SK-N-SH treated with all-trans-retinoic acid at 6 μM for 48 hours (cell line): Measurements from ENCODE around the gene ZNF518B.

Experiments
- ATAC-seq: fragments of 200-7000 bp; cut with Tn5 transposase; 3 replicates; pipeline ENCODE4 v1.9.1; 2020; ENCODE audit warnings: mild to moderate bottlenecking, moderate library complexity
- ARNTL ChIP-seq: fragments of 450-650 bp; formaldehyde crosslinking; IDR thresholded peaks from 2 replicates; pipeline ENCODE4 v1.5.0; 2020; ENCODE audit warnings: low read depth, mild to moderate bottlenecking, moderate library complexity, borderline replicate concordance
- BACH2 ChIP-seq: fragments of 250-450 bp; sonication (Bioruptor Pico); IDR thresholded peaks from 2 replicates; pipeline ENCODE4 v1.9.0; 2021; ENCODE audit warnings: mild to moderate bottlenecking, borderline replicate concordance
- ESRRG ChIP-seq: fragments of 250-450 bp; sonication (Bioruptor Pico); IDR thresholded peaks from 2 replicates; pipeline ENCODE4 v1.6.1; 2021; ENCODE audit warnings: mild to moderate bottlenecking
- ISL1 ChIP-seq: fragments of 250-450 bp; sonication (Bioruptor Pico); IDR thresholded peaks from 2 replicates; pipeline ENCODE4 v2.1.2; 2022; ENCODE audit warnings: mild to moderate bottlenecking, moderate library complexity
- OSR1 ChIP-seq: fragments of 250-450 bp; sonication (Bioruptor Pico); IDR thresholded peaks from 2 replicates; pipeline ENCODE4 v1.8.0; 2022; ENCODE audit warnings: moderate library complexity, mild to moderate bottlenecking, inconsistent platforms
- PPARA ChIP-seq: fragments of 250-450 bp; sonication (Bioruptor Pico); IDR thresholded peaks from 2 replicates; pipeline ENCODE4 v1.5.0; 2020; ENCODE audit warnings: mild to moderate bottlenecking, borderline replicate concordance
- TCF4 ChIP-seq: fragments of 250-450 bp; sonication (Bioruptor Pico); IDR thresholded peaks from 2 replicates; pipeline ENCODE4 v1.8.0; 2021; ENCODE audit warnings: mild to moderate bottlenecking, moderate library complexity, borderline replicate concordance
- TOX ChIP-seq: fragments of 250-450 bp; sonication (Bioruptor Pico); IDR thresholded peaks from 2 replicates; pipeline ENCODE4 v1.8.0; 2021; ENCODE audit warnings: mild to moderate bottlenecking, moderate library complexity, borderline replicate concordance
- ZC3H10 ChIP-seq: fragments of 250-450 bp; sonication (Bioruptor Pico); IDR thresholded peaks from 2 replicates; pipeline ENCODE4 v1.5.1; 2021; ENCODE audit warnings: mild to moderate bottlenecking, moderate library complexity
- ZFP3 ChIP-seq: fragments of 250-450 bp; sonication (Bioruptor Pico); IDR thresholded peaks from 2 replicates; pipeline ENCODE4 v1.5.0; 2020; ENCODE audit warnings: mild to moderate bottlenecking, moderate library complexity
- ZFP30 ChIP-seq: fragments of 450-650 bp; formaldehyde crosslinking; IDR thresholded peaks from 2 replicates; pipeline ENCODE4 v1.5.0; 2022; ENCODE audit warnings: mild to moderate bottlenecking, moderate library complexity
- ZNF565 ChIP-seq: fragments of 450-650 bp; formaldehyde crosslinking; conservative IDR thresholded peaks from 2 replicates; pipeline ENCODE4 v1.5.0; 2020; ENCODE audit warnings: low read depth, mild to moderate bottlenecking, moderate library complexity
- ZNF70 ChIP-seq: fragments of 450-650 bp; formaldehyde crosslinking; IDR thresholded peaks from 2 replicates; pipeline ENCODE4 v1.5.0; 2020; ENCODE audit warnings: mild to moderate bottlenecking, moderate library complexity
- ZNF8 ChIP-seq: fragments of 450-650 bp; formaldehyde crosslinking; IDR thresholded peaks from 2 replicates; pipeline ENCODE4 v1.5.0; 2020; ENCODE audit warnings: mild to moderate bottlenecking, moderate library complexity
- TF ChIP-seq, protein P1 (sequence below): fragments of 250-450 bp; sonication (Bioruptor Pico); IDR thresholded peaks from 2 replicates; pipeline ENCODE4 v1.8.0; 2021; ENCODE audit warnings: low read depth, mild to moderate bottlenecking, moderate library complexity, borderline replicate concordance
- TF ChIP-seq, protein P2 (sequence below): fragments of 250-450 bp; sonication (Bioruptor Pico); IDR thresholded peaks from 2 replicates; pipeline ENCODE4 v1.8.0; 2020; ENCODE audit warnings: mild to moderate bottlenecking, moderate library complexity, borderline replicate concordance
- TF ChIP-seq, protein P3 (sequence below): fragments of 250-450 bp; sonication (Bioruptor Pico); IDR thresholded peaks from 2 replicates; pipeline ENCODE4 v1.5.1; 2021; ENCODE audit warnings: mild to moderate bottlenecking, moderate library complexity
- TF ChIP-seq, protein P4 (sequence below): fragments of 250-450 bp; sonication (Bioruptor Pico); IDR thresholded peaks from 2 replicates; pipeline ENCODE4 v1.5.0; 2020; ENCODE audit warnings: mild to moderate bottlenecking, moderate library complexity

ZNF518B gene

DNA sequence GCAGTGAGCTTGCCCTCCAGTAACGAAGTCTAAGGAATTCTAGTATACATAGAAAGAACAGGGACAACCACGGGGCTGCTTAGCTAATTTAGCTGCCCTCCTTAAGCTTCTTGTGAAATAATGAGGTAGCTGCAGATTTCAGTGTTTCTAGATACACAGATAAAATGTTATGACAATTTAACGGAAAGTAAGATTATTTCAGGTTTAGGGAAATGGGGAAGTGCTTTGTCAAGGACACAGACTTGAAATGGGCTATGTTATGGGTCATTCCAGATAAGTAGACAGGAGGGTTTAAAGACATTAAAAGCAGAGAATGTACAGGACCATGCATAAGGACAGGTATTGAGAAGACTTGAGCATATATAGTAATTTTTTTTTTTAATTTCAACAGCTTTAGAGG is 34.2 kb upstream of the ZNF518B start:
- ATAC-seq = no peak
- TF ChIP-seq ZC3H10 (CRISPR knock-in tag) (no peak), OSR1 (CRISPR knock-in tag) (no peak), ZNF70 (no peak), TCF4 (no peak), TOX (CRISPR knock-in tag) (no peak), ARNTL (no peak), ZNF8 (CRISPR knock-in tag) (no peak)
- TF ChIP-seq, protein P1, sequence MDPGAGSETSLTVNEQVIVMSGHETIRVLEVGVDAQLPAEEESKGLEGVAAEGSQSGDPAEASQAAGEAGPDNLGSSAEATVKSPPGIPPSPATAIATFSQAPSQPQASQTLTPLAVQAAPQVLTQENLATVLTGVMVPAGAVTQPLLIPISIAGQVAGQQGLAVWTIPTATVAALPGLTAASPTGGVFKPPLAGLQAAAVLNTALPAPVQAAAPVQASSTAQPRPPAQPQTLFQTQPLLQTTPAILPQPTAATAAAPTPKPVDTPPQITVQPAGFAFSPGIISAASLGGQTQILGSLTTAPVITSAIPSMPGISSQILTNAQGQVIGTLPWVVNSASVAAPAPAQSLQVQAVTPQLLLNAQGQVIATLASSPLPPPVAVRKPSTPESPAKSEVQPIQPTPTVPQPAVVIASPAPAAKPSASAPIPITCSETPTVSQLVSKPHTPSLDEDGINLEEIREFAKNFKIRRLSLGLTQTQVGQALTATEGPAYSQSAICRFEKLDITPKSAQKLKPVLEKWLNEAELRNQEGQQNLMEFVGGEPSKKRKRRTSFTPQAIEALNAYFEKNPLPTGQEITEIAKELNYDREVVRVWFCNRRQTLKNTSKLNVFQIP (CRISPR knock-in tag) = no peak
- TF ChIP-seq, protein P2, sequence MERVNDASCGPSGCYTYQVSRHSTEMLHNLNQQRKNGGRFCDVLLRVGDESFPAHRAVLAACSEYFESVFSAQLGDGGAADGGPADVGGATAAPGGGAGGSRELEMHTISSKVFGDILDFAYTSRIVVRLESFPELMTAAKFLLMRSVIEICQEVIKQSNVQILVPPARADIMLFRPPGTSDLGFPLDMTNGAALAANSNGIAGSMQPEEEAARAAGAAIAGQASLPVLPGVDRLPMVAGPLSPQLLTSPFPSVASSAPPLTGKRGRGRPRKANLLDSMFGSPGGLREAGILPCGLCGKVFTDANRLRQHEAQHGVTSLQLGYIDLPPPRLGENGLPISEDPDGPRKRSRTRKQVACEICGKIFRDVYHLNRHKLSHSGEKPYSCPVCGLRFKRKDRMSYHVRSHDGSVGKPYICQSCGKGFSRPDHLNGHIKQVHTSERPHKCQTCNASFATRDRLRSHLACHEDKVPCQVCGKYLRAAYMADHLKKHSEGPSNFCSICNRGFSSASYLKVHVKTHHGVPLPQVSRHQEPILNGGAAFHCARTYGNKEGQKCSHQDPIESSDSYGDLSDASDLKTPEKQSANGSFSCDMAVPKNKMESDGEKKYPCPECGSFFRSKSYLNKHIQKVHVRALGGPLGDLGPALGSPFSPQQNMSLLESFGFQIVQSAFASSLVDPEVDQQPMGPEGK (CRISPR knock-in tag) = no peak

DNA sequence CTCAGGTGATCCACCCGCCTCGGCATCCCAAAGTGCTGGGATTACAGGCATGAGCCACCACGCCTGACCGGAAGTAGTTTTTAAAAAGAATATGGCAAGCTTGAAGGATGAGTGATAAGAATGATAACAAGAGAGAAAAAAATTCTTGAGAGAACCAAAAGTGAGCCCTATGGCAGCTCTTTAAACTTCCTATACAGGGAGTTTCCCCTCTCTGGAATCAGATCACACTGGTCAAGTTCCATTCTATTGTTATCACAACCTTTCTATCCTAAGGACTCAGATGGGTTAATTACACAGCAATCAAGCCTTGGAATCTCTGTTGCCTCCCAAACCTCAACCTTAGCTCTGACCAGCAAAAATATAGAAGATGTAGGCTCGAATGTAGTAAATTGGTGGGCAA is 33.8 kb upstream of the ZNF518B start:
- TF ChIP-seq TOX (CRISPR knock-in tag) = no peak
- TF ChIP-seq BACH2 (CRISPR knock-in tag) = no peak
- no peak for TF ChIP-seq PPARA
- TF ChIP-seq, protein P3, sequence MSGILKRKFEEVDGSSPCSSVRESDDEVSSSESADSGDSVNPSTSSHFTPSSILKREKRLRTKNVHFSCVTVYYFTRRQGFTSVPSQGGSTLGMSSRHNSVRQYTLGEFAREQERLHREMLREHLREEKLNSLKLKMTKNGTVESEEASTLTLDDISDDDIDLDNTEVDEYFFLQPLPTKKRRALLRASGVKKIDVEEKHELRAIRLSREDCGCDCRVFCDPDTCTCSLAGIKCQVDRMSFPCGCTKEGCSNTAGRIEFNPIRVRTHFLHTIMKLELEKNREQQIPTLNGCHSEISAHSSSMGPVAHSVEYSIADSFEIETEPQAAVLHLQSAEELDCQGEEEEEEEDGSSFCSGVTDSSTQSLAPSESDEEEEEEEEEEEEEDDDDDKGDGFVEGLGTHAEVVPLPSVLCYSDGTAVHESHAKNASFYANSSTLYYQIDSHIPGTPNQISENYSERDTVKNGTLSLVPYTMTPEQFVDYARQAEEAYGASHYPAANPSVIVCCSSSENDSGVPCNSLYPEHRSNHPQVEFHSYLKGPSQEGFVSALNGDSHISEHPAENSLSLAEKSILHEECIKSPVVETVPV = no peak
- no peak for TF ChIP-seq ZFP3
- TF ChIP-seq ZC3H10 (CRISPR knock-in tag) = no peak
- no peak for TF ChIP-seq ISL1 (CRISPR knock-in tag)
- TF ChIP-seq, protein P4, sequence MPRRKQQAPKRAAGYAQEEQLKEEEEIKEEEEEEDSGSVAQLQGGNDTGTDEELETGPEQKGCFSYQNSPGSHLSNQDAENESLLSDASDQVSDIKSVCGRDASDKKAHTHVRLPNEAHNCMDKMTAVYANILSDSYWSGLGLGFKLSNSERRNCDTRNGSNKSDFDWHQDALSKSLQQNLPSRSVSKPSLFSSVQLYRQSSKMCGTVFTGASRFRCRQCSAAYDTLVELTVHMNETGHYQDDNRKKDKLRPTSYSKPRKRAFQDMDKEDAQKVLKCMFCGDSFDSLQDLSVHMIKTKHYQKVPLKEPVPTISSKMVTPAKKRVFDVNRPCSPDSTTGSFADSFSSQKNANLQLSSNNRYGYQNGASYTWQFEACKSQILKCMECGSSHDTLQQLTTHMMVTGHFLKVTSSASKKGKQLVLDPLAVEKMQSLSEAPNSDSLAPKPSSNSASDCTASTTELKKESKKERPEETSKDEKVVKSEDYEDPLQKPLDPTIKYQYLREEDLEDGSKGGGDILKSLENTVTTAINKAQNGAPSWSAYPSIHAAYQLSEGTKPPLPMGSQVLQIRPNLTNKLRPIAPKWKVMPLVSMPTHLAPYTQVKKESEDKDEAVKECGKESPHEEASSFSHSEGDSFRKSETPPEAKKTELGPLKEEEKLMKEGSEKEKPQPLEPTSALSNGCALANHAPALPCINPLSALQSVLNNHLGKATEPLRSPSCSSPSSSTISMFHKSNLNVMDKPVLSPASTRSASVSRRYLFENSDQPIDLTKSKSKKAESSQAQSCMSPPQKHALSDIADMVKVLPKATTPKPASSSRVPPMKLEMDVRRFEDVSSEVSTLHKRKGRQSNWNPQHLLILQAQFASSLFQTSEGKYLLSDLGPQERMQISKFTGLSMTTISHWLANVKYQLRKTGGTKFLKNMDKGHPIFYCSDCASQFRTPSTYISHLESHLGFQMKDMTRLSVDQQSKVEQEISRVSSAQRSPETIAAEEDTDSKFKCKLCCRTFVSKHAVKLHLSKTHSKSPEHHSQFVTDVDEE (CRISPR knock-in tag) = no peak
- TF ChIP-seq OSR1 (CRISPR knock-in tag) = no peak
- TF ChIP-seq ESRRG (CRISPR knock-in tag) = no peak
- TF ChIP-seq TCF4 = no peak
- no peak for ATAC-seq

DNA sequence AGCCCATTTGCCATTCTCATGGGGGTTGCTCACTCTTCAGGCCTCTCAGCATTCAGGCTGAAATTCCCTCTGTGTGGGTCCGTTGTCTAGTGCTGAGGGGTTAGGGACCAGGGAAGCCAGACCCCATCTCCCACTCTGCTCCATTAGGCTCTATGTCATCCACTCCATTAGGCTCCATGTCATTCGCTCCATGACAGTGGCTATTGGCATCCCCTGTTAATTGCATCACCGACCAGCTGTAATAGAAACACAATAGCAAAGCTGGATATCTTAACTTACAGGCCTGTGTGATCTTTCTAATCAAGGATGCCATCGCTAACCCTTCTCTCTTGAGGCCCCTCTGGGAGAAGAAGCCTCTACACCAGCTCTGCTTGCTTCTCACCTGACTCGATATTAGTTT is 25.7 kb upstream of the ZNF518B start:
- TF ChIP-seq, protein P1 (CRISPR knock-in tag) = no peak
- ATAC-seq = no peak

DNA sequence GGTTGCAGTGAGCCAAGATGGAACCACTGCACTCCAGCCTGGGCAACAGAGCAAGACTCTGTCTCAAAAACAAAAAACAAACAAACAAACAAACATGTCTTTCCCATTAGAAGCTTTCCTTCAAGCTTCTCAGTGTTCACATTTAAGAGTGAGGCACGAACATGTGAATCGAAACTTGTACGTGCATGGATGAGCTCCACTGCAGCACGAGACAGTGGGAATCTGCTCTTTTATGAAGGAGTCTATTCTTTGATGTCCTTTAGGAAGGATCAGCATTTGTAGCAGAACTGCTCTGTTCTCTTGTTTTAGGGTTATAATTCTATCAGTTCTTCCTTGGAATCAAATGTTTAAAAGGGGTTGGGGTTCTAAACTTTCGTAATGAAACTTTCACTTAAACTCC is 23.4 kb upstream of the ZNF518B start:
- TF ChIP-seq ISL1 (CRISPR knock-in tag) (no peak), ZC3H10 (CRISPR knock-in tag) (no peak), ZFP30 (no peak)
- ATAC-seq = no peak

DNA sequence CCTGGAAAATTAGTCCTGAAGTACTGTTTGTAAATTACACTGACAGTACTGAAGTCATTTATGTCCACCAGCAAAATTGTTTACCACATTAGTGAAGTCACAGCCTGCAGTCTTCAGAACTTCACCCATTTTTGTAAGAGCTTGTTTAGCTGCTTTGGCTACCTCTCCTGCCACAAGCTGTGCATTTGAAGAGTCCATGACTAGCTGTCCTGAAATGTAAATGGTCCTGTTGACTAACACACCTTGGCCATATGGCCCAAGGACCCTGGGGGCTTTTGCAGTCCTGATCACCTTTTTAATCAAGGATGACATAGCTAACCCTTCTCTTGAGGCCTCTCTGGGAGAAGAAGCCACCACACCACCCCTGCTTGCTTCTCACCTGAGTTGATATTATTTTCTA is 21.4 kb upstream of the ZNF518B start:
- no peak for ATAC-seq
- TF ChIP-seq BACH2 (CRISPR knock-in tag) (no peak), TCF4 (no peak), ZFP30 (no peak), PPARA (no peak), ZNF565 (no peak)
- TF ChIP-seq, protein P4 (CRISPR knock-in tag) = no peak
- TF ChIP-seq, protein P2 (CRISPR knock-in tag) = no peak
